Type B pancreatic cell (in vitro differentiated cells): Measurements from ENCODE around the gene NCCRP1. TPM values are rescaled to one million over a fixed set of nuclear protein-coding genes. Genes with fewer than 3 reads are reported as not detected.

ENCODE experiments used
- DNase-seq: peaks from one replicate; pipeline ENCODE4 v3.0.0; 2021; ENCODE audit warnings: mixed read lengths; ENCODE audit not compliant: unreplicated experiment; ENCODE audit errors: extremely low spot score
- H3K27ac Mint-ChIP-seq: 2 replicates; pipeline ENCODE4 v1.8.0; 2021; ENCODE audit warnings: mild to moderate bottlenecking, mixed read lengths
- H3K27me3 Mint-ChIP-seq: 2 replicates; pipeline ENCODE4 v1.8.0; 2021; ENCODE audit warnings: mixed read lengths
- H3K36me3 Mint-ChIP-seq: 2 replicates; pipeline ENCODE4 v1.8.0; 2021; ENCODE audit warnings: mixed read lengths
- H3K4me1 Mint-ChIP-seq: one replicate; pipeline ENCODE4 v1.8.0; 2021; ENCODE audit warnings: mixed read lengths; ENCODE audit not compliant: unreplicated experiment
- H3K4me3 Mint-ChIP-seq: 2 replicates; pipeline ENCODE4 v1.8.0; 2021; ENCODE audit warnings: mild to moderate bottlenecking, mixed read lengths
- H3K9me3 Mint-ChIP-seq: 2 replicates; pipeline ENCODE4 v1.8.0; 2021; ENCODE audit warnings: mixed read lengths
- CTCF ChIP-seq: fragments of 200-600 bp; sonication (generic); conservative IDR thresholded peaks from 2 replicates; pipeline ENCODE4 v1.5.0; 2021; ENCODE audit warnings: antibody characterized with exemption, mild to moderate bottlenecking
- total RNA-seq: library from RNA; stranded (reverse); gene quantifications from 2 replicates; pipeline ENCODE4 v1.2.1, GENCODE V29; 2021; ENCODE audit warnings: low replicate concordance

Gene NCCRP1
- total RNA-seq, 1 donor from 2014 or later = 19.0 TPM

- no peak for DNase-seq
- Mint-ChIP-seq H3K27me3 (peaks cover 42% of the 10 kb centered on the region), H3K36me3 (no peaks in the 10 kb centered on the region), H3K4me3 (peak overlapping the region; percentile 39), H3K9me3 (no peaks in the 10 kb centered on the region), H3K27ac (peak overlapping the region; percentile 55), H3K4me1 (peaks cover 27% of the 10 kb centered on the region)
- TF ChIP-seq CTCF = no peak
Observed at GRCh38 chr19:39194832-39195542, 1.8 kb upstream of the NCCRP1 start.

- H3K36me3 Mint-ChIP-seq = no peaks in the 10 kb centered on the region
- H3K9me3 Mint-ChIP-seq = no peaks in the 10 kb centered on the region
- TF ChIP-seq CTCF = no peak
- H3K27ac Mint-ChIP-seq = peak overlapping the region; percentile 55
- H3K4me1 Mint-ChIP-seq = peaks cover 23% of the 10 kb centered on the region
- peaks cover 44% of the 10 kb centered on the region for H3K27me3 Mint-ChIP-seq
- DNase-seq = no peak
- peak overlapping the region; percentile 39 for H3K4me3 Mint-ChIP-seq
Observed at GRCh38 chr19:39195755-39196154, 1.0 kb upstream of the NCCRP1 start.

- H3K4me3 Mint-ChIP-seq = peak overlapping the region; percentile 20
Observed at GRCh38 chr19:39196320-39196719, 444 bp upstream of the NCCRP1 start.

GRCh38 chr19:39197808-39198207, 1.0 kb downstream of the NCCRP1 start:
- Mint-ChIP-seq H3K27me3 (peaks cover 53% of the 10 kb centered on the region), H3K4me3 (peak overlapping the region; percentile 80), H3K36me3 (no peaks in the 10 kb centered on the region), H3K4me1 (peaks cover 22% of the 10 kb centered on the region), H3K27ac (no peak overlapping the region), H3K9me3 (no peaks in the 10 kb centered on the region)
- DNase-seq = no peak
- no peak for TF ChIP-seq CTCF

More at GRCh38 chr19:39196320-39196719, 444 bp upstream of the NCCRP1 start:
- TF ChIP-seq CTCF = no peak
- Mint-ChIP-seq H3K27ac (no peak overlapping the region), H3K9me3 (no peaks in the 10 kb centered on the region), H3K4me1 (peaks cover 22% of the 10 kb centered on the region), H3K27me3 (peaks cover 49% of the 10 kb centered on the region), H3K36me3 (no peaks in the 10 kb centered on the region)
- no peak for DNase-seq

- no peak for DNase-seq
- peaks cover 52% of the 10 kb centered on the region for H3K27me3 Mint-ChIP-seq
- no peak overlapping the region for H3K4me3 Mint-ChIP-seq
- H3K27ac Mint-ChIP-seq = no peak overlapping the region
- H3K4me1 Mint-ChIP-seq = peaks cover 17% of the 10 kb centered on the region
- no peak for TF ChIP-seq CTCF
- H3K9me3 Mint-ChIP-seq = no peaks in the 10 kb centered on the region
- no peaks in the 10 kb centered on the region for H3K36me3 Mint-ChIP-seq
Observed at GRCh38 chr19:39199025-39199424, 2.3 kb downstream of the NCCRP1 start.
